SU-DHL-6 (cell line): ENCODE results near the gene DDX41.

ENCODE experiments used
- EZH2phosphoT487 ChIP-seq: fragments of 200-600 bp; sonication (generic), shearing (Covaris generic); conservative IDR thresholded peaks from 2 replicates; pipeline ENCODE4 v1.6.1; 2018; ENCODE audit warnings: mild to moderate bottlenecking, antibody characterized with exemption, low read length, moderate library complexity, mixed read lengths
- TF ChIP-seq, protein P1 (sequence below): fragments of 200-600 bp; sonication (generic); IDR thresholded peaks from one replicate; pipeline ENCODE4 v1.5.1; 2017; ENCODE audit warnings: antibody characterized with exemption, mild to moderate bottlenecking, low read length, moderate library complexity; ENCODE audit not compliant: insufficient read depth, poor library complexity, severe bottlenecking

DNA sequence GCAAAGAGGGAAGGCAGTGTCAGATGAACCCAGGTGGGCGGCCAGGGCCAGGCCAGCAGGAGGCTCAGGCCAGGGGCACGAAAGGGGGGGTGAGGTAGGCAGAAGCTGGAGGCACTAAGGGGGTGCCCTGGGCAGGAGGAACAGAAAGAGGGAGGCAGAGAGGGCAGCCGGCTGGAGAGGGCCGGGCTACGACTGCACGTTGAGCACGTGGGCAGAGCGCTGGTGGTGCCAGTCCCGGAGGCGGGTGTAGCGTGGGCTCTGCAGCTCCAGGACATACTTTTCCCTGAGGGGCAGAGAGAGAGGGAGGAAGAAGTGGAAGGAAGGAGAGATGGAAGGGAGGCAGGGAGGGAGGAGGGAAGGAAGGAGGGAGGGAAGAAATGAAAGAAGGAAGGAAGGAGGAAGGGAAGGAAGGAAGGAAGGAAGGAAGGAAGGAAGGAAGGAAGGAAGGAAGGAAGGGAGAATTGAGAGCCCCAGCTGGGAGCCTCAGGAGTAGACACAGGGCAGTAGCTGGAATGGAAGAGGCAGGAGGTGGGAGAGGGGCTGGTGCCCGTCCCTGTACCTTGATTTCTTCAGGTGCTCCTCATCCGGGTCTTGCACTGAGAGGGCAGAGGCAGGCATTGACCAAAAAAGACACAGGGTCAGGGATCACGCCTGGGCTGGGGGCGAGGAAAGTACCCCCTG lies 26.3 kb downstream of the DDX41 start:
- TF ChIP-seq, protein P1, sequence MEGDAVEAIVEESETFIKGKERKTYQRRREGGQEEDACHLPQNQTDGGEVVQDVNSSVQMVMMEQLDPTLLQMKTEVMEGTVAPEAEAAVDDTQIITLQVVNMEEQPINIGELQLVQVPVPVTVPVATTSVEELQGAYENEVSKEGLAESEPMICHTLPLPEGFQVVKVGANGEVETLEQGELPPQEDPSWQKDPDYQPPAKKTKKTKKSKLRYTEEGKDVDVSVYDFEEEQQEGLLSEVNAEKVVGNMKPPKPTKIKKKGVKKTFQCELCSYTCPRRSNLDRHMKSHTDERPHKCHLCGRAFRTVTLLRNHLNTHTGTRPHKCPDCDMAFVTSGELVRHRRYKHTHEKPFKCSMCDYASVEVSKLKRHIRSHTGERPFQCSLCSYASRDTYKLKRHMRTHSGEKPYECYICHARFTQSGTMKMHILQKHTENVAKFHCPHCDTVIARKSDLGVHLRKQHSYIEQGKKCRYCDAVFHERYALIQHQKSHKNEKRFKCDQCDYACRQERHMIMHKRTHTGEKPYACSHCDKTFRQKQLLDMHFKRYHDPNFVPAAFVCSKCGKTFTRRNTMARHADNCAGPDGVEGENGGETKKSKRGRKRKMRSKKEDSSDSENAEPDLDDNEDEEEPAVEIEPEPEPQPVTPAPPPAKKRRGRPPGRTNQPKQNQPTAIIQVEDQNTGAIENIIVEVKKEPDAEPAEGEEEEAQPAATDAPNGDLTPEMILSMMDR: no peak
- TF ChIP-seq EZH2phosphoT487: no peak
